ELR (cell line): ENCODE measurements around the gene PRAC1.

Source experiments
- DNase-seq: peaks from one replicate; pipeline ENCODE4 v3.0.0-alpha.2; 2015; ENCODE audit warnings: low read depth

Gene PRAC1

DNA sequence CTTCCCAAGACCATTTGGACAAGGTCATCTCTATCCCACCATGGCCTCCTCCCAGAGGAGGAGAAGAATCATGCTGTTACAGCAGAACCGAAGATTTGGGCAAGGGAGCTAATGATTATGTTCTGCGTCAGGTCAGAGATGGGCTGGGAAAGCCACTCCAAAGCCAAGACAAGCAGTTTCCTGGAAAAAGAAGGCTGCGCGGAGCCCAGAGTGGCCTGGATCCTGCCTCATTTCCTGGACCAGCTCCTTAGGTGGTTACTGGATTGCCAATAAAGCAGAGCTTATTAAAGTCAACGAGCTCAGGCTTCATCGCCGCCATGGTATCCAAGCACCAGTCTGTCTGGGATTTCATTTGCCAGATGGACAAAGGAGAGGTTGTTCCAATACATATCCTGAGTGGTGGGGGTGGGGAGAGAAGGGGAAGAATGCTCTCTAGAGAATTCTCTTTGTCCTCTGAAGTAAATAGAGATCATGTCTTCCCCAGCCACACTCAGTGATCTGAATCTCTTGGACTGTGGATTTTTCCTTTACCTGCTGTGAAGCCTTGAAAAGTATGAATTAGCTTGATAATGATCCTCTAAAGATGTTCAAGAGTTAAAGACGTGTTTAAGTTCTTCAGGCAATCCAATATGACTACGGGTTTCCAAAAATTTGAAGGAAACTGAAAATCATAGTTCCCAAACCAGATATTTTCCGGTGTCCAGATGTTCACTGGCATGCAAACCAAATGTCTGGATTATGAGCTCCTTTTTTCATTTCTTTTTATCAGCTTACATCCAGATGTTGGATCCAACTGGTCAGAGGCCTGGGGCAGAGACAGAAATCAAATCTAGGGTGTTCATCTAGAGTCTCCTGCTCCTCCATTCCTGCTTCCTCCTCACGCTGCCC lies 17.7 kb downstream of the PRAC1 start:
- no peak for DNase-seq

DNA sequence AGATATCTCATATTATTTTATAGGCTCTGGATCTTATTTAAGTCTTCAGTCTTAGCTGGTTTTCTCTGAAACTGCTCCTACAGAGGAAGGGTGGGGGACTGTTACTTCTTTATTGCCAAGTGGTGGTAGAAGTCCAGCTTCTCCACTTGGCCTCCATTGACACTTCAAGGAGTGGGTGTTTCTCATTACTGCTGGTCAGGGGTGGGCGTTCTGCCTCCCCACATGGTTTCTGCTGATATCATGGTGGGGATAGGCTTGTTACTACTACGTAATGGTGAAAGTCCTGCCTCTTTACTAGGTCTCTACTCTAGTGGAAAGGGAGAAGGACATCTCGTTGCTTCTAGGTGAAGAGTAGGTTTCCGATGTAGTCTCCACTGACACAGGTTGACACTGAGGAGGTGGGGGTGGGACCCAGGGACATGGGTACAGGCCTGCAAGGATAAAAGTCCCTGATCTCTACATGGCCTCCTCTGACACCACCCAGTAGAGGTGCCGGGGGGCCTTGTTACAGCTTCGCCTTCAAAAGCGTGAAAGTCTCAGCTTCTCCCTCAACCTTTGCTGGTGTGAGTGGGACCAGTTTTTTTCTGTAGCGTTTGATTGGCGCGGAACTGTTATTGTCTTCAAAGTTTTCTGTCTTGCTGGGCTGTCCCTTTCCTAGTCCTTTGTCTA lies 20.3 kb downstream of the PRAC1 start:
- DNase-seq = no peak

DNA sequence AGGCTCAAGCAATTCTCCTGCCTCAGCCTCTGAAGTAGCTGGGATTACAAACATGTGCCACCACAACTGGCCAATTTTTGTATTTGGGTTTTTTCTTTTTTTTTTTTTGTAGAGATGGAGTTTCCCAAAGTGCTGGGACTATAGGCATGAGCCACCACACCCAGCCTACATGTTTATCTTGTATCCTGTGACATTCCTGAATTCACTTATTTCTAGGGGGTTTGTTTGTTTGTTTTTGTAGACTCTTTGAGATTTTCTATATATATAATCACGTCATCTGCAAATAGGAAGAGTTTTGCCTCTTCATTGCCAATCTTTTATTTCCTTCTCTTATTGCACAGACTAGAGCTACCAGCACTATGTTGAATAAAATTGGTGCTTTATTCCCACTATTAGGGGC lies 29.1 kb downstream of the PRAC1 start:
- DNase-seq = no peak

DNA sequence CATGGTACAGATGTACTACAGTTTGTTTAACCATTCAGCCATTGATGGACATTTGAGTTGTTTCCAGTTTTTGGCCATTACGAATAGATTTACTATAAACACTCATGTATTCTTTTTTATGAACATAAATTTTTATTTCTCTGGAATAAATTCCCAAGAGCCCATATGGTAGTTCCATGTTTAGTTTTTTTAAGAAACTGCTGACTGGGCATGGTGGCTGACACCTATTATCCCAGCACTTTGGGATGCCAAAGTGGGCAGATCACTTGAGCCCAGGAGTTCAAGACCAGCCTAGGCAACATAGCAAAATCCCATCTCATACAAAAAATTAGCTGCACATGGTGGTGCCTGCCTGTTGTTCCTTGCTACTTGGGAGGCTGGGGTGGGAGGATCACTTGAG lies 30.3 kb downstream of the PRAC1 start:
- DNase-seq = no peak

DNA sequence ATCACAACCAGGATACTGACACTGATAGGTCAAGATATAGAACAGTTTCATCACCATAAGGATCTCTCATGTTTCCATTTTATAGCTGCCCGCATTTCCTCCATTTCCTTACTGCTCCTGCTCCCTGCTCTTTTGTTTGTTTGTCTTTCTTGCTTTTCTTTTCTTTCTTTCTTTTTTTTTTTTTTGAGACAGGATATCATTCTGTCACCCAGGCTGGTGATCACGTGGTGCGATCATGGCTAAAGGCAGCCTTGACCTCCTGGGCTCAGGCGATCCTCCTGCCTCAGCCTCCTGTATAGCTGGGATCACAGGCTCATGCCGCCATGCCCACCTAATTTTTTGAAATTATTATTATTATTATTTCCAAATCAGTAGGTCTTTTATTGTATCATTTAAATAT lies 31.7 kb downstream of the PRAC1 start:
- DNase-seq = no peak

DNA sequence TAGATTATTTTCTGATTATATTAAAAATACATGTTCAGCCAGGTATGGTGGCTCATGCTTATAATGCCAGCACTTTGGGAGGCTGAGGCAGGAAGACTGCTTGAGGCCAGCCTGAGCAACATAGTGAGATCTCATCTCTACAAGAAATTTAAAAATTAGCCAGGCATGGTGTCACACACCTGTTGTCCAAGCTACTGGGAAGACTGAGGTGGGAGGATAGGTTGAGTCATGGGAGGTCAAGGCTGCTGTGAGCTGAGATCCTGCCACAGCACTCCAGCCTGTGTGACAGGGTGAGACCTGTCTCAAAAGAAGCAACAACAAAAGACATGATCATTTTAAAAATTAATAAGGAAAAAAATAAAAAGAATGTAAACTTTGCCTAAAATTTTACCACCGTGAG lies 40.7 kb downstream of the PRAC1 start:
- no peak for DNase-seq

DNA sequence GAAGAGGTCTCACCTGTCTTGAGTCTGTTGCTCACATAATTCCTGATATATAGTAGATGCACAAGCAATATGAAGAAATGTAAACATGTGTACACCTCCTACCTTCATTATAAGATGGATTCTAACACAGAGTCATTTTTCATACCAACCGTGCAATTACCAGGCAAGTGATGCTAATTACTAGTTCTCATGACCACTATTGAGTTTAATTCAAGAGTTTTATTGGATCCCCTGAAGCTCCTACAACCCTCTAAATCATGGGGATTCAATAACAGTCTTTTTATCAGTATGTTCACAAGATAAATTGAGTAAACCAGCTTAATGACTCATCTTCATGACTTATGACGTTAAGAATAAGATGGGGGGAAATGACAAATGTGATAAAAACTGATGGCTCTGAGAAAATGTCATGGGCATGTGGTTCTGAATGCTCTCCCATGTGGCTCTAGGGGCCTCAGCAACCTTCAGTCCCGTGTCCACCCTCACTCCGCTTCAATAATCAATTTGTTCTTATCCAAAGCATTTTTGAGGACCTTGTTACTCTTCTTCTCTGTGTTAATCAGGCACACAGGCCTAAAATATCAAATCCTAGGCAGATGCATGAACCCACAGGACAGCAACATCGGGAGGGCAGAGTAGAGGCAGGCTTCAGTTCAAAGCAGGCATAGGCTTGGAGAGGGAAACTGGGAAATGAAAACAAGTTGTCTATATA lies 42.8 kb downstream of the PRAC1 start:
- peak; percentile 46 for DNase-seq

DNA sequence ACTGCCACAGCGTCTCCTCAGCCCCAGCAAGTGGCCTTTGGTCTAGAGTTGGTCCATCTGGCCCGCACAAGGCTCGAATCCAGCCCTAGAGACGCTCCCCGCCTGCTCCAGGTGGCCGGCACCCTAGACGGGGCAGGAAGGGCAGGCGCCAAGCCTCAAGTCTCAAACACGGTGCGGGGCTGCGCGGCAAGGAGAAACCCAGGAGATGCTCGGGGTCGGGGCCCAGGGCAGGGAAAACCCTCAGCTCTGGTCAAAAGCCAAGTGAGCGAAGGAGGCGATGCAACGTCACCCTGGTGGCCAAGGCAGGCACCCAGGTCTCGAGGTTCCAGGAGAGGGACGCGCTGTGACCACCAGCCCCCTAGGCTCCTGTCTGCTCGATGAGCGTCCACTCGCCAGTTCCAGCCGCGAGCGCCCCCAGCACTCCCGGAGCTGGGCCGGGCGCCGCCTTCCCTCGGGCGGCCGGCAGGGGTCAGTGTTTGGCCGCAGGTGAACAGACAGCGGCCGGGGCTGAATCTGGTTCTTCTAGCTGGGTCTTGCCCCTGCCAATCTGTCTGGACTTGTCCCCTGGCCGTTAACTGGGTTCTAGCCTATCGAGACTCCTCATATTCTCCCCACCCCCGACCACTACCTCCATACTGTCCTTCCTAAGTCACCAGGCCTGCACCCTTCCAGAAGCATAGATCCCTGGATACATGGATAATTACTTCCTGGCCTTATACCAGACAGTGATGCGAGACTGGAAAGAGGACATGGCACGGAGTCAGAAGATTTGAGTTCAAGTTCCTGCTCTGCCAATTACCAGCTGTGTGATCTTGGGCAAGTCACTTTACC lies 44.0 kb downstream of the PRAC1 start:
- peak; percentile 68 for DNase-seq

DNA sequence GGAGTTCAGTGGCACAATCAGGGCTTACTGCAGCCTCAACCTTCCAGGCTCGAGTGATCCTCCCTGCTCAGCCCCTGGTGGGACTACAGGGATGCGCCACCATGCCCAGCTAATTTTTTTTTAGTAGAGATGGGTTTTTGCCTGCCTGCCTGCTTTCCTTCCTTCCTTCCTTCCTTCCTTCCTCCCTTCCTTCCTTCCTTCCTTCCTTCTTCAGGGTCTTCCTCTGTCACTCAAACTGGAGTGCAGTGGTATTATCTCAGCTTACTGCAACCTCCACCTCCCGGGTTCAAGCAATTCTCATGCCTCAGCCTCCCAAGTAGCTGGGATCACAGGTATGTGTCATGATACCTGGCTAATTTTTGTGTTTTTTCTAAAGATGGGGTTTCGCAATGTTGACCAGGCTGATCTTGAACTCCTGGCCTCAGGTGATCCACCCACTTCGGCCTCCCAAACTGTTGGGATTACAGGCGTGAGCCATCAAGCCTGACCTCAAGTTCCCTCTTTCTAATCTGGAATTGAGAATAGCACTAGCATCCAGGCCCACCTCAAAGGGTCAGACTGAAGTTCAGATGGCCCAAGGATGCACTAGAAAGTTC lies 45.3 kb downstream of the PRAC1 start:
- DNase-seq = no peak

DNA sequence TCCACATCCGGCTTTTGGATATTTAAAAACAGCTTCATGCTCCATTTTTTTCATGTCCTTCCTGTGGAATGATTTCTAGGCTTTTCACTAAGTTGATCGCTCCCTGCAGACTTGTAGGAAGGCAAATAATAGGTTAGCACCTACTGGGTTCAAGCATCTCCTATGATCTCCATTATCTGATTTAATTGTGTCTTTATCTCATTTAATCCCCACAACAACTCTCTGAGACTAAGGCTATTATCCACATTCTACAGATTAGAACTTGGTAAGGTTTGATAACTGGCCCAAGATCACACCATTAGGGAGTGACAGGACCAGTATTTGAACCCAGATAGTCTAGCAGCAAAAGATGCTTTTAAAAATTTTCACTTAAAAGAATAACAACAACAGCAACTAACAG lies 50.0 kb downstream of the PRAC1 start:
- DNase-seq = no peak
